GM03348 (cell line): Measurements from ENCODE around the gene PRTG.
"Not testable (repeated sequence)": the region's sequence is repeated elsewhere in the genome, so short reads cannot be mapped to it uniquely, and the experiment has no call there.

Source experiments
- DNase-seq: peaks from one replicate; pipeline ENCODE4 v3.0.0; 2012; ENCODE audit warnings: low spot score

The PRTG gene

DNA sequence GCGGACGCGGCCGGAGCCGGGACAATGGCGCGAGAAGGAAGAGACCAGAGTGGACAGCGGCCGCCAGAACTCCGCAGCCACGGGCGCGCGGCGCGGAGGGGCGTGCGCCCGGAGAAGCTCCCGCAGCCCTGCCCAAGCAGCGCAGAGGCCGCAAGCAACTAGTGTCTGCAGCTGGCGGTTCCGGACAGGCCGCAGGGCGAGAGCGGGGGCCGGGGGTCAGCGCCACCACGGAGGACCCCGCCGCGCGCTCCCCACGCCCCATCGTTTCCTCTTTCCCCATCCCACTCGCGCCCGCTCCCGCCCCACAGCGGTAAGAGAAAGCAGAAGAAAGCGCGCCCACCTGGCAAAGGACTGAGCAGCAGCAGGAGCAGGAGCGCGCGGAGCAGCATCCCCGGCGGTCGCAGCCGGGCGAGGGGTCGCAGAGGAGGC lies 440 bp downstream of the PRTG start:
- DNase-seq: peak; percentile 54

DNA sequence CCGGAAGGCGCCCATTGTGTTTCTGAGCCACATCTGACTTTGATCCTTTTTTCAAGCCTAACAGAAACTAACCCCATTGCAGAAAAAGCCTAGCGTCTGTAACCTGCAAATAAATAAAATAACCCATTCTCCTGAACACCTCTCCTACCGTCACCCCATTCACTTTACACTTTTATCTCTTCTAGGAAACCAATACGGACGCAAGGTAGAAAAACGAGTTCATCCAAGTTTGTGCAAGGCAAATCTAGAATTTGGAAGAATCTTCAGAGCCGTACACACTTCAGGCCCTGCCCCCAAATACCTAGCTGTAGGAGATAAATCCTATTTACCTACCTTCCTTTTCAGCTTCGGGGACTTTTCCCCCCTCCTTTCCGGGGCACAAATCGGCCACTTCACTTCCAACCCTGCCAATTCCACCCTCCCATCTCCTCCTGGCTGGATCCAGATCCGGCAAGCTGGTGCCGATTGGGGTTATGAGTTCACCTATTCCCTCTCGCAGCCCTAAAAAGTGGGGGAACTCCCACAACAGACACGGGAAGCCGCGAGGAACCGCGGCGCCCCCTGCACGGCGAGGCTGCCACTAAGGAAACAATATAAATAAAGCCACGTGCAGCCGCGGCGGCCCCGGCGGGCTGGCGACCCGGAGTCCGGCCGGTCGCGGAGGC lies 987 bp downstream of the PRTG start:
- no peak for DNase-seq

DNA sequence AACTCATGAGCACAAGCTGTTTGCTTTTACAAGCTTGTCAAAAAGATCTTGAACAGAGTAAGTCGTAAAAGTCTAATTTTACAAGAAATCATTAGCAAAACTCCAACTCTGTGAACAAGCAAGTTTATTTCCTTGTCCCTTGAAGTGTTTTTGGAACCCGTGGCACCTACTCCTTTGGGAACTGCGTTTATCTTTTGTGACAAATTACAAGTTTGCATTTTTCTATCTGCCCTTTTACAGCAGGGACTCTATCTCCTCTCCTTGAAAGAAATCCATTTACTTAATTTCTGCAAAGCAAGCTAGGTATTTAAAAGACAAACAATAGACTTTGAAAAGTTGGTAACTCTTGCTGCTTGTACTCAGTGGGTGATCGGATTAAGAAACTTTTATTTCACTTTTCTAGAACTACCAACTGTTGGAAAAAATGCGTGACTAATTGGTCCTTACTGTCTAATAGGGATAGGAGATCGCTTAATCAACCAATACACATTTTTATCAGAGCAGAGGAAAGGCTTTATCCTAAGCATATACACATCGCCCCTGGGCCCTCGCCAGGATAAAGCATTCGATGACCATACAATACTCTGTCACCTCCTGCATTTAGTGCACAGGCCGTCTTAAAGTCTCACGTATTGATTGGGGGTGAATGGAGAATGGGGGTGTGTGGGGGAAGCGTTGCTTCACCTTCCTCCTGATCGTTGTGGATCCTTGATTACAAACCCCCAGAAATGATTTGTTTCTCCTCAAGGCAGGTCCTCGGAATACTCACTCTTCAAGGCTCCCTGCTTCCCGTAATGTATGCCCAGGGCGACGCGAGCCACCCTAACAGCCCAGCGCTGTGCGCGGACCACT lies 1.7 kb downstream of the PRTG start:
- DNase-seq: no peak

DNA sequence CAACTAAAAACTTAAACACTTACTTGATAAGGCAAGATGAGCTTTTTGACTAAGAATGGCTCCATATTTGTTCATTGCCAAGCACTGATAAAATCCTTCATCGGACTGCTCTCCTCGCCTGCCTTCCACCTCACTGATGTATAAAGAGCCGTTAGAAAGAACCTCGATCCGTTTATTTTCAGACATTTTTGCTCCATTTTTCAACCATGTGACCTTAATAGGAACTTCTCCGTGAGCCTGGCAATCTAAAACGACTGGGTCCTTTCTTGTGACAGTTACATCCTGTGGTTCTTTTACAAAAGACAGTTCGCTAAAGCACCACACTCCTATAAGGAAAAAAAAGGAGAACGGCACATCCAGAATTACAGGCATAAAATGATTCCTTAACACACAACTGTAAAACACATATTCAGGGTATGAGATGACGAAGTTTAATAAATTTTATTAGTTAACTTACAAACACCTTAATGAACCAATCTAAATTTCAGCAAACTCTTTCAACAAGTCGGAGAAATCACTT lies 2.5 kb downstream of the PRTG start:
- no peak for DNase-seq

DNA sequence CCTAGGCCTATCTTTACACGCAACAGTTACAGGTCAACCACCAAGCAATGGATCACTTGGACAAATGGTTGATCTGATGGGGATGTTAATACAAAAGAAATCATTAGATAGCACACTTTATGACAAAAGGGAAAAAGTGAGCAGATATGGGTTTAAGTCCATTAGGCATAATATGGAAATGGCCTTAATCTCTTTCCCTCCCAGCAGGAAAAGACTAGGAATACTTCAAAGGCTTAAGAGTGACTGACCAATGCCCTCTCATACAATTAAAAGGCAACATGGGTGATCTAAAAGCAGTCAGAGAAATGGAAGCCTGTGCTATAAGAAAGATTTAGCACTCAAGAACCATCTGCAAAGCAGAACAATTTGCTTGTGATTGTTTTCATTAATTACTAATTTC lies 3.3 kb downstream of the PRTG start:
- DNase-seq: no peak

DNA sequence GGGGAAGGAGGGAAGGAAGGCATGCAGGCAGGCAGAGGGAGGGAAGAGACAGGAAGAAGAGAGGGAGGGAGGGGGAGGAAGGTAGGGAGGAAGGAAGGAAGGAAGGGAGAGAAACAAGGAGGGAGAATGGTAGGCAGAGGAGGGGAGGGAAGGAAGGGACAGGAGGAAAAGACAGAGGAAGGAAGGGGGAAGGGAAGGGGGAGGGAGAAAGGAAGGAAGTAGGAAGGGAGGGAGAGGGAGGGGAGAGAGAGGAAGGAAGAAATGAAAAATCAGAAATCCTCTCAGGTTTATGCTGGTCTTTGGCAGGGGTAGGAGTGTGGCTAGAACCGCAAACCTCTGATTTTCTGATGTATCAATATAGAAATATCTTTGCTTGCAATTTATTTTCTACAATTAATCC lies 4.2 kb downstream of the PRTG start:
- no peak for DNase-seq

DNA sequence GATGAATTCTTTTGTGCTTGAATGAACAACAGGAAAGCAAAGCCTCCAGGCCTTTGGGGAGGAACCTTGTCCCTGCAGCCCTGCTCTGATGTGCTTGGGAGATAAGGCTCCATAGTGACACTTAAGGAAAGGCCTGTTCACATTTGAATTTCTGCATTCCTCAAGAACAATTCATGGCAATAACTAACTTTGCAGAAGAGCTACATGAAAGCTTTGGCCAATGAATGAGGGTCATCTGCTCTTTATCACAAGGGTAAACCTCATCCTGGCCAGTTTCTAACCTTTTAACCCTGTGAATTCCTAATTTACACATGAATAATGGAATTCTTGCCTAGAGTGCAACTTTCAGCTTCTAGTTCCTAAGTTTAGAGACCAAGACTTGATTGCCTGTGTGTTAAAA lies 5.6 kb downstream of the PRTG start:
- DNase-seq: no peak

DNA sequence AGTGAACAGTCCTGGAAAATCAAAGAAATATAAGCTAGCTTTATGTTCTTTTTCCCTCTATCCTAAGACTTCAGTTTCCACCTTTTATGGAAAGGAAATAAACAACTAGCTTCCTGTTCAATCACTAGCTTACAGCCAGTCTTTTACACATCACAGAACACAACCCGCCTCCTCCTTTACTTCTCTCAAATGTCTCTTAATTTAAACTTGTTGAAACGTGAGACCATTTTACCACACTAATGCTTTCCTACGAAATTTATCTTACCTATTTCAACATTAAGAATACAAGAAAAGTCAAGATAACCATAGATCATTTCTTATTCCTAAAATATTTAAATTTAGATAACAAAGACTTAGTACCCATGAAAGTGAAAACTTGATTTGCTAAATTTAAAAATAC lies 6.2 kb downstream of the PRTG start:
- DNase-seq: no peak

DNA sequence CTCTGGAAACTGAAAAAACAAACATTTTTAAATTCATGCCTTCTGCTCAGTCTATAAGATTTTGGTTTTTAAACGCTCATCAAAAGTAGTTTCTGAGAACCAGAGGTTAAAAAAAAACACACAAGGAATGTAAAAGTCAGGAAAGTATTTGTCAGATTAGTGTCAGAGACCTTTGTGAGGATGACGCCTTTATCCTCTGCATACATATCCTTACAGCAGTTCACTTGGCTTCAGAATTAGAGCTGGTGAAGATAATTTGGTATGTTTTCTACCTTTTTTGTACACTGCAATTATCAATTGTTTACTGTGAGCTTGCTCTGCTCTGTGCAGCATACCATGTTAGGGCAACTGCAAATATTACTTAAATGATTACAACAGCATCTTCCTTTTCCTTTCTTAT lies 8.3 kb downstream of the PRTG start:
- no peak for DNase-seq

DNA sequence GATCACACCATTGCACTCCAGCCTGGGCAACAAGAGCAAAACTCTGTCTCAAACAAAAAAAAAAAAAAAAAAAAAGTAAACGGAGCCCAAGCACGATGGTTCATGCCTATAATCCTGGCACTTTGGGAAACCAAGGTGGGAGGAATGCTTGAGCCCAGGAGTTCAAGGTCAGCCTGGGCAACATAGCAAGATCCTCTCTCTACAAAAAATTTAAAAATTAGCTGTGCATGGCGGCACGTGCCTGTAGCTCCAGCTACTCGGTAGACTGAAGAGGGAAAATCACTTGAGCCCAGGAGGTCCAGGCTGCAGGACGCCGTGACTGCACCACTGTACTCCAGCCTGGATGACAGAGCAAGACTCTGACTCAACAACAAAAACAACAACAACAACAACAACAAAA lies 9.5 kb downstream of the PRTG start:
- not testable (repeated sequence) for DNase-seq

DNA sequence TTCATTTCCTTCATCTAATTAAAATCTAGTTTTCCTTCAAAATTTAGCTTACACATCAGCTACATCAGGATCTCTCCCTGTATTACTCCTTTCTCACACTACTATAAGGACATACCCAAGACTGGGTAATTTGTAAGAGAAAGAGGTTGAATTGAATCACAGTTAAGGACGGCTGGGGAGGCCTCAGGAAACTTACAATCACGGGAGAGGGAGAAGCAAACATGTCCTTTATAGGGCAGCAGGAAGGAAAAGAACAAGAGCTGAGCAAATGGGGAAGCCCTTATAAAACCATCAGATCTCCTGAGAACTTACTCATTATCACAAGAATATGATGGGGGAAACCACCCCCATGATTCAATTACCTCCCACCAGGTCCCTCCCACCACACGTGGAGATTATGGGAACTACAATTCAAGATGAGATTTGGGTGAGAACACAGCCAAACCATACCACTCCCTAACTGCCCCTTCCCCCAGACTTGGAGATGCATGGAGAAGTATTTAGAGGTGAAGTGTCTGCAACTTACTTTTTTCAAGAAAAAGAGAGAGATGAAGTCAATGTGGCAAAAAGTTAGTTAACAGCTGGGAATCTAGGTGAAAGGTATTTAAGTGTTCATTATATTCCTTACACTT lies 21.3 kb downstream of the PRTG start:
- DNase-seq: no peak

DNA sequence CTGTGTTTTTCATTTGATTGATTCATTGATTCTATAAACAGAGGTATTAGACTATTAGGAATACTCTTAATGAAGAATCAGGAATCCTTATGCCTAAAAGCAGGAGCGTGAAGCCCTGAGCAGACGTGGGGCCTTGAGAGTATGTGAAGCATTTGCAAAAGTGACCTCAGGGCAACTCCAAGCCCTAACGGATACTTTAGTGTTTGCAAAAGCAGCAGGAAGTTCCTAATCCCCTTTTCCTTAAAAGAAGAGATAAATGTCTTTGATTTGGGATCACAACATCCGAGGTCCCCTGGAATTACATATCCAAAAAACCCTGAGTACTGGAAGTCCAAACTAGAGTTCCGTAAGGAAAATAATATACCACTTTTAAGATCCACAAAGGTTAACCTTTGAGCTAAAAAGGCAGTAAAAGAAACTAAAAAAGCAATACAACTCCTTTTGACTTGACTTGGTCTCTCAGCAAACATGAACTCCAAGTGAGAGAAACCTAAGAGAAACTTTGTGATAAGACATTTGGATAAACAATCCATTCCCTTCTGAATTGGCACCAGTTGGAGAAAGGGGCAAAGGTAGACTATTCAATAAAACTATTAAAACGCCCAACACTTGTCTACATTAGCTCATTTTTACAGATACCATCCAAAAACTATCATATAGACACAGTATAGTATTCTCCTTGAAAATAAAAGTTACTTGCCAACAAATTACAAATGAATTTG lies 27.4 kb downstream of the PRTG start:
- DNase-seq: no peak

DNA sequence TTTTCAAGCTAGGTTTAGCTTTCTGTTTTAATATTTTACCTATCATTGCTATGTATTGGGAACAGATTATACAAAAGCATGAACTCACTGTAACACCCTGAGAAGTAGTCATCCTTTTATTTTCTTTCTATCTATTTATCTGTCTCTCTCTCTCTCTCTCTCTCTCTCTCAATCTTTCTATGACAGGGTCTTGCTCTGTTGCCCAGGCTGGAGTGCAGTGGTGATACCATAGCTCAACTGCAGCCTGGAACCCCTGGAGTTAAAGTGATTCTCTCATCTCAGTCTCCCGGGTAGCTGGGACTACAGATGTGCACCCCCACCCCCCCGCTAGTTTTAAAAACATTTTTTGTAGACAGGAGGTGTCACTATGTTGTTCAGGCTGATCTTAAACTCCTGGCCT lies 28.9 kb downstream of the PRTG start:
- DNase-seq: no peak

DNA sequence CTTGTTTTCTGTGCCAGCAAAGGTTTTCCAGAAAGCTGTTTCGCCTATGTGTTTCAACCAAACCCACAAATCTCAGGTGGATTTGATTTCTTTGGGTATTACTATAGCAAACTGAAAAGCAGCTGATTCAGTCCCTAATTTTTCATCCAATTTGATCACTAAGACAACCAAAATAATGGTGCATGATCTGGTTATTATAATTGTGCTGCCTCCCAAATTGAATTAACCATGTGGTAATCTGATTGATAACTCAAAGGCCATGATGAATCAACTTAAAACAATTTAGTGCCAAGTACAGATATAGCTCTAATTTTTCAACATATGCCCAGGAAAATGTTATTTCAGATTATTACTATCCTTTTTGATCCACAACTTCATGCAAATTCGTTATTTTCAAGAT lies 30.6 kb downstream of the PRTG start:
- no peak for DNase-seq

DNA sequence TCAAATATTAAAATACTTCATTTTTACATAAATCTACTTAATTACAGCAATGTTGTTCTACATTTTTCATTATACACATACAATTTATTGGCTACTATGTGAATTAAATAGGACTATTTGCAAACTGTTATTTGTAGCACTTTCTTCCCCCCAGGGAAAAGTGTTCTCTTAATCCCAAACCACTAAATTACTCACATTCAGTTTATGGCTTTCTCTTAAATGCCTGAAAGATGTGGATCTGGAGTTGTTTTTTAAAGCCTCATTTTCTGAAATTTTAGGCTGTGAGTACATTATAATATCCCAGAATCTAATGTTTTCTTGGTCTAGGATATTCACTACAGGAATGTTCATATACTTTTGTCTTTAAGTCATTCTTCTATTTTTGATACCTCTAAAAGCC lies 32.7 kb downstream of the PRTG start:
- no peak for DNase-seq

DNA sequence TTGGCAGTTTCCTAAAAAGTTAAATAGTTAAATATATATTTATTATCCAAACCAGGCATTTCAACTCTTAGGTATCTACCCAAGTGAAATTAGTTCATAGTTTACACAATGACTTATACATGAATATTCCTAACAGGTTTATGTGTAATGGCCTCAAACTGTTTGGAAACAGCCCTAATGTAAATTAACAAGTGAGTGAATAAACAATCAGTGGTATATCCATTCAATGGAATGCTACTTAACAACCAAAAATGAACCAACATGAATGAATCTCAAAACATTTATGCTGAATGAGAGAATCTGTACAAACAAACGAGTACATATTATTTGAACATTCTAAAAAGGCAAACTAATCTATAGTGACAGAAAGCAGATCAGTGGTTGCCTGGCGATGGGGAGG lies 33.5 kb downstream of the PRTG start:
- no peak for DNase-seq

DNA sequence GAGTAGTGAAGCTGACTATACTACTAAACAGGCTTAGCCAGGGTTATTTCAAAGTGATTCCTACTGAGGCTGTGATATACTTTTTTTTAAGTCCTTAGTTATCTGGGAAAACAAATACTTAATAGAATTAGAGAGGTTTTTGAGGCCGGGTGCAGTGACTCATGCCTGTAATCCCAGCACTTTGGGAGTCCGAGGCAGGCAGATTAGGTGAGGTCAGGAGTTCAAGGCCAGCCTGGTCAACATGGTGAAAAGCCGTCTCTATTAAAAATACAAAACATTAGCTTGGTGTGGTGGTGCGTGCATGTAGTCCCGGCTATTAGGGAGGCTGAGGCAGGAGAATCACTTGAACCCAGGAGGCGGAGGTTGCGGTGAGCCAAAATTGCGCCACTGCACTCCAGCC lies 34.2 kb downstream of the PRTG start:
- no peak for DNase-seq

DNA sequence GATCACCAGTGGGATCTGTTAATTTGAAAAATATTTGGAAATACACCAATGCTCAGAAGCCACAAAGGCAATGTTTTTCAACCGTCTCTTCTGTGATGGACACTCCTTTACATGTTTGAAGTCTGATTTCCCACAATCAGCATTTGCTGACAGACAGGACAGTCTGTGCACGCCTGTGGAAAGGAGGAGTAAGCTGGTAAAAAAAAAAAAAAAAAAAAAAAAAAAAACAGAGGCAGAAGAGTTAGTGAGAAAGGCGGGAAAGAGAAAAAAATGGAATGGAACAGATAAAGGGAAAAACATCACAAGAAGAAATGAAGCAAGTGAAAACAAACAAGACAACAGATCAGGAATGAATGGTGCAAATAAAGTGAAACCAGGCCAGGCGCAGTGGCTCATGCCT lies 35.0 kb downstream of the PRTG start:
- no peak for DNase-seq

DNA sequence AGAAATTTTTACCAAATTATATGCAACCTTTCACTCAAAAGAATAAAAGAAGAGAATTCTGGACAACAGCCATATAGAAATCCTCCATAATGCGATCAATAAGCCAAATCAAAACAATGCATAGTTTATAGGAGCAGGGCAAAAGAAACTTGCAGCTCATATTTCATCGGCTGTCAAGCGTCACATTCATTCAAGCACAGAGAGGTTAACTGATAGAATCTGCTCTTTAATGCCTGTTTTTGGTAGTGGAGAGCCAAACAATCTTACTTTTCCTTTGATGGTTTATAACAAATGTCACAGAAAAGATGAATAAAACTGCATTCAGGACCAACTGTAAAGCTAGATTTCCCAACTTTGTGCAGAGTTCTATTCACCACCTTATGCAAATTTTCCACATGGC lies 35.4 kb downstream of the PRTG start:
- DNase-seq: no peak

DNA sequence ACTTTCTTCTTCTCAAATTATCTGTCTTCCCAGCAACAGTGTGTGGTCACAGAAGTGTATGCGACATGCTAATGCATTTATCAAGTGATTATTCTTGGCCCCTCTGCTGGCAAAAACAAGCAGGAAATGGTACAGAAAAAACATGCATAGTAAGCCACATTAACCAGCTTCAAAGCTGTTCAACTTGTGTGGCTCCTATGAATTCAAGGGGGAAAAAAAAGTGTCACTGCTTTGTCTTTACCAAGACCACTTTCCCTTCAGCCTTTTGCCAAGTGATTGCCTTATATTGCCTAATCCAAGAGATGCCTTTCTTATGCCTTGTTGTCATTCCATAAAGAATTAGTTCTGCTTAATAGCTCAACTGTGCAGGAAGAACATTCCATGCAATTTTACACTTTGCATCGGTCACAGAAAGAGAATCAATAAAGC lies 39.1 kb downstream of the PRTG start:
- peak; percentile 9 for DNase-seq

DNA sequence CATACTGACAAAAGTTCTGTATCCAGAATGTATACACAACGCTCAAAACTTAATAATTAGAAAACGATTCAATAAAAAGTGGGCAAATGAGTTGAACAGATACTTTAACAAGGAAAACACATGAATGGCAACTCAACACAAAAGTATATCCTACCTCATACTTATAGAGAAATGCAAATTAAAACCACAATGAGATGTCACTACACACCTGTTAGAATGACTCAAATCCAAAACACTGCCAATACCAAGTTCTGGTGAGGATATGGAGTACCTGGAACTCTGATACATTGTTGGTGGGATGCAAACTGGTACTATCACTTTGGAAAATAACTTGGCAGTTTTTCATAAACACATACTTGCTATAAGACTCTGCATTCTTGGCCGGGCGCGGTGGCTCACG lies 42.1 kb downstream of the PRTG start:
- no peak for DNase-seq

DNA sequence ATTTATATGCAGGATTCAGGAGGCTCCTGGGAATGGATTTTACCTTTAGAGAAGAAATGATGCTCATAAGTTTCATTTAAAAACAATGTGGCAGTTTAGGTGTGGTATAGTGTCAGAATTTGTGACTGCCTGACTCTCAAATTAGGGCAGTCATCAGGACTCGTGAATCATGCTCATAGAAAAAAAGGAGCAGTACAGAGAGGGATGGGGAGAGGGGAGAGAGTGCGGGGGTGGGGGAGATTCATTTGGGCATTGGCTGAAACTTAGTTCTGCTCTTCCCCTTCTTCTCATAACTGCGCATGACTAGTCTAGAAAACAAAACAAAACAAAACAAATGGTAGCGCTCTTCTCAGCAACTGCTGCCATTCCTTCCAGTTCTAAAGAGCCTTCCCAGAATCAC lies 44.3 kb downstream of the PRTG start:
- no peak for DNase-seq
